Osteoblast (primary cell): ENCODE results near the gene FBXL14. TPM values are rescaled to one million over a fixed set of nuclear protein-coding genes. Genes with fewer than 3 reads are reported as not detected.
A peak's percentile ranks its signal among the peaks of the same experiment; 100 is the strongest.

Source experiments
- DNase-seq: peaks from one replicate; pipeline ENCODE4 v3.0.0; 2011; ENCODE audit warnings: low spot score, mixed read lengths; ENCODE audit not compliant: insufficient read length; ENCODE audit errors: missing footprints
- H2AFZ ChIP-seq: 2 replicates; pipeline ENCODE4 v1.6.0; 2011; ENCODE audit warnings: mild to moderate bottlenecking, low read length
- H3K27ac ChIP-seq: 2 replicates; pipeline ENCODE4 v1.5.1; 2011; ENCODE audit warnings: mild to moderate bottlenecking, low read depth, low read length, moderate library complexity
- H3K27me3 ChIP-seq: 2 replicates; pipeline ENCODE4 v1.6.0; 2012; ENCODE audit warnings: mild to moderate bottlenecking, control low read depth, inconsistent platforms, low read length, moderate library complexity; ENCODE audit not compliant: insufficient read depth
- H3K36me3 ChIP-seq: 2 replicates; pipeline ENCODE4 v1.5.1; 2011; ENCODE audit warnings: mild to moderate bottlenecking, low read length, control low read depth, moderate library complexity; ENCODE audit not compliant: insufficient read depth
- H3K4me1 ChIP-seq: 2 replicates; pipeline ENCODE4 v1.5.1; 2011; ENCODE audit warnings: mild to moderate bottlenecking, low read length, control low read depth, moderate library complexity; ENCODE audit not compliant: insufficient read depth
- H3K4me2 ChIP-seq: 2 replicates; pipeline ENCODE4 v1.6.0; 2011; ENCODE audit warnings: mild to moderate bottlenecking, low read length; ENCODE audit not compliant: insufficient read depth
- H3K4me3 ChIP-seq: fragments of 200-600 bp; sonication (generic); 3 replicates; pipeline ENCODE4 v1.5.1; 2012; ENCODE audit warnings: mild to moderate bottlenecking, low read length, inconsistent platforms; ENCODE audit not compliant: insufficient read depth
- H3K79me2 ChIP-seq: 2 replicates; pipeline ENCODE4 v1.6.0; 2012; ENCODE audit warnings: mild to moderate bottlenecking, low read length, control low read depth, inconsistent platforms; ENCODE audit not compliant: insufficient read depth
- H3K9me3 ChIP-seq: 2 replicates; pipeline ENCODE4 v1.5.1; 2011; ENCODE audit warnings: low read depth, low read length, control low read depth
- H4K20me1 ChIP-seq: 2 replicates; pipeline ENCODE4 v1.6.0; 2012; ENCODE audit warnings: mild to moderate bottlenecking, low read length, control low read depth; ENCODE audit not compliant: insufficient read depth
- total RNA-seq: library from RNA; depleted of rRNA; stranded (reverse); fragments of >200 nt; gene quantifications from 2 replicates; pipeline ENCODE4 v1.2.3, GENCODE V29; 2012
- TF ChIP-seq, protein P1 (sequence below): IDR thresholded peaks from 2 replicates; pipeline ENCODE4 v1.5.1; 2011; ENCODE audit warnings: mild to moderate bottlenecking, low read depth, low read length, moderate library complexity; ENCODE audit errors: extremely low read depth

The FBXL14 gene
- total RNA-seq, 1 donor: 9.8 TPM

DNA sequence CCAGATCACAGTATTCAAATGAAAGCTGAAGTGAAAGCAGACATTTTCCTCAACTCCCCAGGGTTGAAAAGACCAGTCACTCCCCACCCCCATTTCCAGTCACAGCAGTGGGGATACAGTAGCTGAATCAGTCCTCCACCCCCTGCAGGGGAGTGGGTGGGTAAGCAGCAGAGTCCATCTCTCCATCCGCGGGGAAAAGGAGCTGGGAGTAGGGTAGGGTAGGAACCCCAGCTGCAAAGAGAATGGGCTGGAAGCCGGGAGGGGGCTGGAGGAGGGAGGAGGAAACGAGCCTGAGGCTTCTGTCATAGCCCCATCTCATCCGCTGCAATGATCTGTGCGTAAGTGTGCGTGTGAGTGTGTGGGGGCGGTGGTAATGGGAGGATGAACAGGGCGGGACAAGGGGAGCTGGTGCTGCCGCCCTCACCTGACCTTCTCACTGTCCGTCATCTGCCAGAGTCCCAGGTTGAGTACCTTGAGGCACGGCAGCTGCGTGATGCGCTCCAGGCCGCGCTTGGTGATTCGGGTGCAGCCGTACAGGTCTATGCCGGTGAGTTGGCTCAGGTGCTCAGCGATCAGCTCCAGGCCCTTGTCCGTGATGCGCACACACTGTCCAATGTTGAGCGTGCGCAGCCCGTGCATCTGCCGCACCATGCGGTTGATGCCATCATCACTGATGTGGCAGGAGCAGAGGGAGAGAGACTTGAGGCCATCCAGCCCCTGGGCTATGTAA is 1.8 kb downstream of the FBXL14 start:
- Histone ChIP-seq H3K27me3 (no peaks in the 10 kb centered on the region), H3K4me2 (peak overlapping the region; percentile 93), H3K36me3 (peaks cover 11% of the 10 kb centered on the region), H3K9me3 (no peaks in the 10 kb centered on the region), H3K4me3 (peak overlapping the region; percentile 75), H3K27ac (peak overlapping the region; percentile 82), H2AFZ (no peak overlapping the region), H3K79me2 (peaks cover 87% of the 10 kb centered on the region), H4K20me1 (peaks cover 46% of the 10 kb centered on the region), H3K4me1 (peaks cover 74% of the 10 kb centered on the region)
- TF ChIP-seq, protein P1, sequence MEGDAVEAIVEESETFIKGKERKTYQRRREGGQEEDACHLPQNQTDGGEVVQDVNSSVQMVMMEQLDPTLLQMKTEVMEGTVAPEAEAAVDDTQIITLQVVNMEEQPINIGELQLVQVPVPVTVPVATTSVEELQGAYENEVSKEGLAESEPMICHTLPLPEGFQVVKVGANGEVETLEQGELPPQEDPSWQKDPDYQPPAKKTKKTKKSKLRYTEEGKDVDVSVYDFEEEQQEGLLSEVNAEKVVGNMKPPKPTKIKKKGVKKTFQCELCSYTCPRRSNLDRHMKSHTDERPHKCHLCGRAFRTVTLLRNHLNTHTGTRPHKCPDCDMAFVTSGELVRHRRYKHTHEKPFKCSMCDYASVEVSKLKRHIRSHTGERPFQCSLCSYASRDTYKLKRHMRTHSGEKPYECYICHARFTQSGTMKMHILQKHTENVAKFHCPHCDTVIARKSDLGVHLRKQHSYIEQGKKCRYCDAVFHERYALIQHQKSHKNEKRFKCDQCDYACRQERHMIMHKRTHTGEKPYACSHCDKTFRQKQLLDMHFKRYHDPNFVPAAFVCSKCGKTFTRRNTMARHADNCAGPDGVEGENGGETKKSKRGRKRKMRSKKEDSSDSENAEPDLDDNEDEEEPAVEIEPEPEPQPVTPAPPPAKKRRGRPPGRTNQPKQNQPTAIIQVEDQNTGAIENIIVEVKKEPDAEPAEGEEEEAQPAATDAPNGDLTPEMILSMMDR: no peak
- DNase-seq: peak; percentile 83

DNA sequence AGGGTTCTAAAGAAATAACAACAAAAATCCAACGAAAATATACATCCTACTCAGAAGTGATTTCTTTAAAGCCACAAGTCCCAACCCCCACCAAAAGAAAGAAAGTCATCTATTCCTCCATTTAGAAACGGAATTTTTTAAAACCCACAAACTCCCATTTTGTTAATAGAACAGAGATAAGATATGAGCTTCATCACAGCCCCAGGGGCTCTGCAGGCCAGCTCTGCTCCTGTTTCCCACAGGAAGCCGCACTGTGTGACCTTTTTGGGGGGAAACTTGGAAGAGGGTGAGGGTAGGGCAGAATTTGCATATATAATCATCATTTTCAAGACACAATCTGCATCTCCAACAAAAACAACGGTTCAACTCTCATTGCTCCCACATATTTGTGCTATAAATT is 2.8 kb downstream of the FBXL14 start:
- Histone ChIP-seq H3K27ac (peak overlapping the region; percentile 82), H3K4me3 (peak overlapping the region; percentile 65), H2AFZ (no peak overlapping the region), H3K4me1 (peaks cover 76% of the 10 kb centered on the region), H3K36me3 (peaks cover 12% of the 10 kb centered on the region), H3K4me2 (peak overlapping the region; percentile 93), H3K27me3 (no peaks in the 10 kb centered on the region), H3K79me2 (peaks cover 87% of the 10 kb centered on the region), H3K9me3 (no peaks in the 10 kb centered on the region), H4K20me1 (peaks cover 46% of the 10 kb centered on the region)
- no peak for DNase-seq
- TF ChIP-seq, protein P1: no peak

DNA sequence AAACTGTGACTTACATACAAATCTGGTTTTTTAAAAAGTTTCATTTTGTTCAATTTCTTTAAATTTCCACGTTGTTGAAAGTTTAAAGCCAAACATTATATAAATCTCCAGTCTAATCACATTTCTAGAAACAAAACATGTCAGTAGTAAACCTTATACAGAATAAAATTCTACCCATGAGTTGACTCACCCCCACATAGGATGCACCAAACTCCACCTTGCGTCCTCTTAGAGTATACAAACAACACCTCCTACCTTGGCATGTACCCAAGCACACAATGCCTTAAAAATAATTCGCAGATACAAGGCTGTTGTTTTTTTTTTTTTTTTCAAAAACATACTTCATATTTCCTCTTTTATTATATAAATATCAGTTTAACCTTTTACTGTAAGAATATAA is 3.3 kb downstream of the FBXL14 start:
- H3K27ac ChIP-seq: peak overlapping the region; percentile 82
- H3K4me3 ChIP-seq: peak overlapping the region; percentile 61
- peaks cover 87% of the 10 kb centered on the region for H3K79me2 ChIP-seq
- TF ChIP-seq, protein P1: no peak
- H2AFZ ChIP-seq: no peak overlapping the region
- H3K4me1 ChIP-seq: peaks cover 71% of the 10 kb centered on the region
- H3K4me2 ChIP-seq: peak overlapping the region; percentile 93
- H3K9me3 ChIP-seq: no peaks in the 10 kb centered on the region
- DNase-seq: peak; percentile 77
- H3K27me3 ChIP-seq: no peaks in the 10 kb centered on the region
- peaks cover 15% of the 10 kb centered on the region for H3K36me3 ChIP-seq
- H4K20me1 ChIP-seq: peaks cover 46% of the 10 kb centered on the region

DNA sequence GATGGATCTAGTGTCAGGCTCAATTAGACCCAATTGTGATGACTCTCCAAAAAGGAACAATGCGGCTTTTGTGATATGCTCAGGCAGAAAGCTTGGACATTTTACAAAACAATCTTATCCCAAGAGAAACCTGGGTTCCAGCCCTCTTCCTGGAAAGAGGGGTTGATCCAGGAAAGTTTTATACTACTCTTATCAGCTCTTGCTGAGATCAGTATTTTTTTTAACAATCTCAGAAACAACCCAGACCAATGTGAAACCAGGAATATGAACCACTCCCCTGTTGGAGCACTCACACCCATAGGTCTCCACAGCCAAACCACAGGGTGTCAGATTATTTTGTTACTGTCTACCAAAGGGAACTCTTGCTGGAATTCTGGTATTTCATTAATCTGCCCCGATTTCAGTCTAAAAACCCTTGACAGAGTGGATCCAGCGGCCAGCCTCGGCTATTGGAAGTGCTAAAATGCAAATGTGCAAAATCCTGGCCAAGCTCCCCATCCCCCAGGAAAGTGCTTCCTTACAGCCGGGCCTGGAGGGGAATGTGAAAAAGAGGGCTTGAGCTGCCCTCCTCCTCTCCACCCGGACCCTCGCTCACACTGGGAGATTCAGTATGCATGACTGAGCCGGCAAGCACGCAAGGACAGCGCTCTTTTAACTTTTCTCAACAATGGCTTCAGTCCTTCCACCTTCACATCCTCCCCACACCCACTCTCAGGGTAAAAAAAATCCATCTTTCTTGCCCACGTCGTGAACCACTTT is 4.0 kb downstream of the FBXL14 start:
- peaks cover 87% of the 10 kb centered on the region for H3K79me2 ChIP-seq
- H3K9me3 ChIP-seq: no peaks in the 10 kb centered on the region
- H2AFZ ChIP-seq: no peak overlapping the region
- TF ChIP-seq, protein P1: no peak
- peaks cover 46% of the 10 kb centered on the region for H4K20me1 ChIP-seq
- H3K4me1 ChIP-seq: peaks cover 64% of the 10 kb centered on the region
- peak; percentile 88 for DNase-seq
- H3K27ac ChIP-seq: peak overlapping the region; percentile 82
- peak overlapping the region; percentile 93 for H3K4me2 ChIP-seq
- H3K36me3 ChIP-seq: peaks cover 17% of the 10 kb centered on the region
- no peaks in the 10 kb centered on the region for H3K27me3 ChIP-seq
- peak overlapping the region; percentile 61 for H3K4me3 ChIP-seq
